HCT116 (cell line): Measurements from ENCODE around the gene GRIN2D. TPM values are rescaled to one million over a fixed set of nuclear protein-coding genes. Genes with fewer than 3 reads are reported as not detected.

Experiments used
- ATAC-seq: fragments of 200-7000 bp; cut with Tn5 transposase; 2 replicates; pipeline ENCODE4 v1.9.1; 2020; ENCODE audit warnings: mild to moderate bottlenecking, moderate library complexity
- BruUV-seq: library from RNA; stranded (reverse); fragments of 400-500 nt; replicated peaks from 2 replicates; lab custom pipeline; 2021; lab: Mats Ljungman, UMichigan
- CTCF ChIA-PET: fragments of 300-600 bp; sonication (Branson Sonifier 250); formaldehyde crosslinking; loops from one replicate; lab custom pipeline; 2021; ENCODE audit warnings: antibody characterized with exemption; lab: Charles Lee
- POLR2A ChIA-PET: fragments of 300-600, 350-600 bp; sonication (Branson Sonifier 250); formaldehyde crosslinking; loops from one replicate; lab custom pipeline; 2021; ENCODE audit warnings: antibody characterized with exemption; lab: Charles Lee
- RAD21 ChIA-PET, 2 experiments: fragments of 300-600 bp; sonication (Branson Sonifier 250); formaldehyde crosslinking; loops; one replicate each; lab custom pipeline; 2023; ENCODE audit warnings: low total read pairs in 2 of 2; ENCODE audit not compliant: uncharacterized antibody in 2 of 2, unreplicated experiment in 2 of 2, low non-redundant PET in 1 of 2; lab: Charles Lee
- DNase-seq: peaks from one replicate; pipeline ENCODE4 v3.0.0-alpha.2; 2010; ENCODE audit warnings: low read depth, low spot score
- H2AFZ ChIP-seq: fragments of 200-600 bp; shearing (Covaris generic), sonication (generic); 2 replicates; pipeline ENCODE4 v1.6.1; 2017; ENCODE audit warnings: low read depth, mixed run types, mixed read lengths, antibody characterized with exemption, low read length; ENCODE audit not compliant: poor library complexity, severe bottlenecking
- H3K27ac ChIP-seq: 2 replicates; pipeline ENCODE4 v1.5.1; 2012; ENCODE audit warnings: low read depth, low read length
- H3K27me3 ChIP-seq: fragments of 200-600 bp; sonication (generic); 2 replicates; pipeline ENCODE4 v1.6.1; 2016; ENCODE audit warnings: mixed run types, low read length, mixed read lengths; ENCODE audit not compliant: insufficient read depth
- H3K36me3 ChIP-seq, 2 experiments: fragments of 200-500 bp in 1 of 2; fragments of 200-600 bp in 1 of 2; sonication (Bioruptor generic) in 1 of 2; sonication (generic) in 1 of 2; 2 replicates each; pipeline versions ENCODE4 v1.5.1 to v1.6.1; 2014 to 2016; ENCODE audit warnings: low read length in 2 of 2, inconsistent platforms in 1 of 2, mixed read lengths in 1 of 2, mixed run types in 1 of 2; ENCODE audit not compliant: insufficient read depth in 2 of 2, control insufficient read depth in 1 of 2
- H3K4me1 ChIP-seq, 2 experiments: fragments of 200-600 bp in 1 of 2; sonication (generic) in 1 of 2; 2 replicates each; pipeline versions ENCODE4 v1.5.1 to v1.6.1; 2012 to 2017; ENCODE audit warnings: low read length in 2 of 2, inconsistent platforms in 1 of 2, mild to moderate bottlenecking in 1 of 2, mixed read lengths in 1 of 2, mixed run types in 1 of 2, moderate library complexity in 1 of 2; ENCODE audit not compliant: insufficient read depth in 2 of 2, control insufficient read depth in 1 of 2
- H3K4me2 ChIP-seq: fragments of 200-600 bp; sonication (generic); 2 replicates; pipeline ENCODE4 v1.6.1; 2017; ENCODE audit warnings: mixed run types, low read length, mixed read lengths
- H3K4me3 ChIP-seq, 2 experiments: fragments of 200-600 bp in 1 of 2; sonication (generic) in 1 of 2; replicated peaks in 1 of 2; 2 replicates each; pipeline ENCODE4 v1.5.1; 2011 to 2016; ENCODE audit warnings: low read length in 2 of 2, control low read depth in 1 of 2, low read depth in 1 of 2, mild to moderate bottlenecking in 1 of 2, mixed read lengths in 1 of 2, mixed run types in 1 of 2
- H3K79me2 ChIP-seq: fragments of 200-600 bp; sonication (generic); 2 replicates; pipeline ENCODE4 v1.6.1; 2017; ENCODE audit warnings: mild to moderate bottlenecking, mixed run types, low read length, moderate library complexity, mixed read lengths; ENCODE audit not compliant: insufficient read depth
- H3K9ac ChIP-seq: fragments of 200-600 bp; sonication (generic); 2 replicates; pipeline ENCODE4 v1.6.1; 2016; ENCODE audit warnings: low read length, mixed read lengths
- H3K9me2 ChIP-seq: fragments of 200-600 bp; sonication (generic), shearing (Covaris generic); 2 replicates; pipeline ENCODE4 v1.6.1; 2017; ENCODE audit warnings: mixed run types, mild to moderate bottlenecking, moderate library complexity; ENCODE audit not compliant: insufficient read depth
- H3K9me3 ChIP-seq, 2 experiments: fragments of 200-500 bp in 1 of 2; fragments of 200-600 bp in 1 of 2; sonication (Bioruptor generic) in 1 of 2; sonication (generic) in 1 of 2; 2 replicates each; pipeline ENCODE4 v1.6.1; 2014 to 2017; ENCODE audit warnings: low read length in 2 of 2, mixed read lengths in 2 of 2, inconsistent platforms in 1 of 2, low read depth in 1 of 2, mild to moderate bottlenecking in 1 of 2, mixed run types in 1 of 2, moderate library complexity in 1 of 2; ENCODE audit not compliant: control insufficient read depth in 1 of 2, insufficient read depth in 1 of 2
- H4K20me1 ChIP-seq: fragments of 200-600 bp; sonication (generic), shearing (Covaris generic); 2 replicates; pipeline ENCODE4 v1.6.1; 2017; ENCODE audit warnings: mixed run types, mild to moderate bottlenecking, moderate library complexity; ENCODE audit not compliant: insufficient read depth
- EZH2 ChIP-seq: fragments of 200-600 bp; sonication (generic); IDR thresholded peaks from 2 replicates; pipeline ENCODE4 v1.6.1; 2017; ENCODE audit warnings: antibody characterized with exemption, mixed run types
- FOSL1 ChIP-seq: IDR thresholded peaks from 2 replicates; pipeline ENCODE4 v1.6.1; 2012; ENCODE audit warnings: low read depth
- JUND ChIP-seq: IDR thresholded peaks from 2 replicates; pipeline ENCODE4 v1.6.1; 2012
- MAX ChIP-seq: IDR thresholded peaks from 2 replicates; pipeline ENCODE4 v1.6.1; 2012
- RAD21 ChIP-seq: IDR thresholded peaks from 2 replicates; pipeline ENCODE4 v1.6.1; 2012; ENCODE audit warnings: low read depth, mild to moderate bottlenecking
- SRF ChIP-seq: IDR thresholded peaks from 2 replicates; pipeline ENCODE4 v1.6.1; 2012; ENCODE audit warnings: low read depth
- TCF7L2 ChIP-seq: IDR thresholded peaks from 2 replicates; pipeline ENCODE4 v1.7.0; 2011; ENCODE audit warnings: borderline replicate concordance, inconsistent platforms; ENCODE audit not compliant: insufficient read depth, insufficient read length; ENCODE audit errors: extremely low read depth
- intact Hi-C: fragments of 100-400 bp; cut with micrococcal nuclease; formaldehyde crosslinking; loops from 2 replicates; pipeline ENCODE4 v1.10.0; 2022
- total RNA-seq: library from RNA; stranded (reverse); gene quantifications from one replicate; pipeline ENCODE4 v1.2.1, GENCODE V29; 2021; ENCODE audit not compliant: unreplicated experiment

Gene GRIN2D
- total RNA-seq, 1 experiment from 2014 or later = 26.2 TPM

- TF ChIP-seq TCF7L2 = peak; percentile 97
- peak; percentile 71; the same call in 1 of the 2 replicates for TF ChIP-seq SRF
- TF ChIP-seq FOSL1 = peak; percentile 89
- peak; percentile 67 for TF ChIP-seq MAX
- peak; percentile 94 for TF ChIP-seq JUND
- TF ChIP-seq, all 23 proteins: peak for 10
Measured at GRCh38 chr19:48354332-48354992, 39.0 kb upstream of the GRIN2D start (continued).

GRCh38 chr19:48355365-48355954, 38.0 kb upstream of the GRIN2D start:
- no peak overlapping the region for H3K4me3 ChIP-seq
- no peak for DNase-seq
- no peaks in the 10 kb centered on the region for H4K20me1 ChIP-seq
- H3K27me3 ChIP-seq = no peaks in the 10 kb centered on the region
- H3K9ac ChIP-seq = peak overlapping the region; percentile 56
- no peak for ATAC-seq
- peaks cover 26 to 59% of the 10 kb centered on the region in 2 experiments for H3K4me1 ChIP-seq
- H3K27ac ChIP-seq = peak overlapping the region; percentile 64
- RAD21 ChIA-PET = interaction anchor here in 1 of 2 experiments (0.7 kb wide), 1 partner anchor 214 kb away, joined by 3 read pairs; no protein-coding TSS in a partner anchor
- TF ChIP-seq TCF7L2 (no peak), RAD21 (no peak), EZH2 (no peak)
- H3K9me3 ChIP-seq = no peaks in the 10 kb centered on the region
- H3K4me2 ChIP-seq = peak overlapping the region; percentile 45
- CTCF ChIA-PET = interaction anchor here (0.6 to 1.5 kb wide), 3 partner anchors 229 to 732 kb away, joined by 3 to 4 read pairs (median 3); no protein-coding TSS in a partner anchor
- H3K9me2 ChIP-seq = no peaks in the 10 kb centered on the region
- H2AFZ ChIP-seq = no peak overlapping the region
- POLR2A ChIA-PET = interaction anchor here (1.1 to 3.2 kb wide), 4 partner anchors 8 to 47 kb away, joined by 3 to 30 read pairs (median 4); partner anchors contain the start of genes SYNGR4 and TMEM143
- no TSS peak for BruUV-seq
- H3K36me3 ChIP-seq = no peaks in the 10 kb centered on the region
- no peaks in the 10 kb centered on the region for H3K79me2 ChIP-seq
- intact Hi-C loops = no loop called here
